H4 (cell line): ENCODE data around the gene CMKLR1. TPM values are rescaled to one million over a fixed set of nuclear protein-coding genes. Genes with fewer than 3 reads are reported as not detected.

Experiments used
- DNase-seq: peaks from one replicate; pipeline ENCODE4 v3.0.0-alpha.2; 2015; ENCODE audit warnings: low spot score
- total RNA-seq: library from RNA; depleted of rRNA; stranded (reverse); fragments of >200 nt; shearing (Covaris generic); gene quantifications from 2 replicates; pipeline ENCODE4 v1.2.3, GENCODE V29; 2014

Gene CMKLR1
- total RNA-seq, 1 experiment from 2014 or later = 1.6 TPM

DNA sequence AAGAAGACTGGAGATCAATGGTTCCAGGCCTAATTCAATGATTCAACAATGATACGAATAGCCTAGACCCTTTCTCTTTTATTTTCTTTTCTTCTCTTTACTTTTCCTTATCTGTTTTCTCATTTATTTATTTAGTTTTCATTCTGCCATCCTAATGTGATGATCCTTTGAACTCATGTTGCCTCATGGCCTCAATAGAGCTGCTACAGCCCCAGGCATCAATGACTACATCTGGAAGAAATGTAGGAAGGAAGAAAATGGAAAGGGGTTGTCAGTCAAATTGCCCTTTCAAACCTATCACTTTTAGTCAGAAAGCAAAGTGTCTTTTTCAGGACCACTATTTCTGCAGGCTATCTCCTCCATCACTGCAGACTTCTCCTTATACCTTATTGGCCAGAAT, 69.9 kb downstream of the CMKLR1 start:
- DNase-seq = no peak

GRCh38 chr12:108268397-108268796, 70.7 kb downstream of the CMKLR1 start:
- no peak for DNase-seq

DNA sequence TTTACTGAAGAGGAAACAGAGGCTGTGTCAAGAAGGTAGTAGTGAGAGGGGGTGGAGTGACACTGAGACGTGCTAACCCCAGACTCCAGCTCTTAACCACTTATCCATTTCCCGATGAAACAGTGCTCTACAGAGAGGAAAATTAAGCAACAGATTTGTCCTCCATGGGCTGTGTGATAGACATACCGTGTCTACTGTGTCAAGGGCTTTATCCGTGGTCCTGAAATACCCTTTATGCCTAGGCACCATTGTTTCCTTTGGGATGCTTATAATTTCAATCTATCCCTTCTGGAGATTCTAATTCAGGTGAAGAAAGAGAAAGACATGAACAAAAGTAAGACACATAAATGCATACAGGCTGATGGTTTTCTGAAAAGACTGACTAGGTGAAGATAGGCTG, 71.7 kb downstream of the CMKLR1 start:
- DNase-seq = no peak

GRCh38 chr12:108266131-108266530, 73.0 kb downstream of the CMKLR1 start:
- no peak for DNase-seq

GRCh38 chr12:108265505-108265904, 73.6 kb downstream of the CMKLR1 start:
- no peak for DNase-seq

DNA sequence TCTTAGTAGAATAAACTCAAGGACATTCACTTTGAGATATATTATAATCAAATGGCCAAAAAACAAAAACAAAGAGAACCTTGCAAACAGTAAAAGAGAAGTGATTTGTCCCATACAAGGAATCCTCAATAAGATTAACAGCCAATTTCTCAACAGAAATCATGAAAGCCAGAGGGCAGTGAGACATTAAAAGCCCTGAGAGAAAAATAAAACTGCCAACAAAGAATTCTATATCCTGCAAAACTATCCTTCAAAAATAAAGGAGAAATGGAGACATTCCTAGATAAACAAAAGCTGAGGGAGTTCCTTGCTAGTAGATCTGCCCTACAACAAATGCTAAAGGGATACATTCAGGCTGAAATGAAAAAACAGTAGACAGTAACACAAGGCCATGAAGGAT, 78.1 kb downstream of the CMKLR1 start:
- DNase-seq = no peak

DNA sequence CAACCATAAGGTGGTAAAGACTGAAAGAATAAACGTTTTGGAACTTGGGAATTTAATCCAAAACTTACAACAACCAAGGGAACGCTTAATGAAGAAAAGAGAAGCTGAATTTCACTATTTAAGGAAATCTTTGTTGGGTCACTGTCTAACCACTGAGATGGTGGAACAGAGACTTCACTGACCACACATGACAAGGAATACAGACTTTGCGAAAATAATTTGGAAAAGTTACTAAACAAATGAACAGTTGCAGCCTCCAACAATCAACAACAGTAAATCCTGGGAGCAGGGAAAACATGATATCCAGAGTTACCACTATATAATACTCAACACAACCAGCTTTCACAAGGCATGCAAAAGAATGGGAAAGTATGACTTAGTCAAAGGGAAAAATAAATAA, 79.1 kb downstream of the CMKLR1 start:
- DNase-seq = no peak

DNA sequence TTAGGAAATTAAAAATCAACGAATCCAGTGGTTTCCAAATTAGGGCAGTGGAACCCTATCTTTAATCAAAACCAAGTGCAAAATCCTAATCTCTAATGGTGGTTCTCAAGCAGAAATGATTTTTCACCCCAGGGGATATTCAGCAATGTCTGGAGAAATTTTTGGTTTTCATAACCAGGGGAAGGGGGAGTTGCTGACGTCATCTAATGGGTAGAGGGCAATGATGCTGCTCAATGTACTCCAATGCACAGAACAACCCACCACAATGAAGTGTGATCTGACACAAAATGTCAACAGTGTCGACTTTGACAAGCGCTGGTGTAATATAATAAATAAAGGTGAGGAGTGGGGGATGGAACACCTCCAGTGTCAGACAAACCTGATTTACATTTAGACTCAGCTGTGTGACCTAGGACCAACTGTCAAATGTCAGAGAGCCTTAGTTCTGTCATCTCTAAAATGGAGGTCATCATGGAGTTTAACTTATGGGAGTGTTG, 81.5 kb downstream of the CMKLR1 start:
- DNase-seq = no peak

DNA sequence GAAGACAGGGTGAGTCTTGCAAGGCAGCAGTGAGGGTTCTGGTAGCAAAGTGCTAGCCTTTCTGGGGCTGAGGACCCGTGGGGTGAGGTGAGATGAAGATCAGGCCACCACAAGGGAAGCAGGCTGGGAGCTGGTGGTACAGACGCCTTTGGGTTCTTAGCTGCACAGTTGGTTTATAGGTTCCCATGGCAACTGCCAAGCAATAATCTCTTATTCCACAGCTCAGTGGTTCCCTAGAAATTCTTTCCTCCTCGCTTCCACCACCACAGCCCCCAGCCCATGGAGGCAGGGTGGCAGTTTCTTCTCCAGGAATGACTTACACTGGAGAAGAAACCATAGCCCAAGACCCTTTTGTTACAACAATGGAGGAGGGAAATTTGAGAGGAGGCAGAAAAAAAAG, 82.1 kb downstream of the CMKLR1 start:
- no peak for DNase-seq

GRCh38 chr12:108255252-108255602, 83.9 kb downstream of the CMKLR1 start:
- no peak for DNase-seq

GRCh38 chr12:108254517-108255251, 84.4 kb downstream of the CMKLR1 start:
- no peak for DNase-seq

- DNase-seq = no peak
Measured at GRCh38 chr12:108254030-108254429, 85.1 kb downstream of the CMKLR1 start.

DNA sequence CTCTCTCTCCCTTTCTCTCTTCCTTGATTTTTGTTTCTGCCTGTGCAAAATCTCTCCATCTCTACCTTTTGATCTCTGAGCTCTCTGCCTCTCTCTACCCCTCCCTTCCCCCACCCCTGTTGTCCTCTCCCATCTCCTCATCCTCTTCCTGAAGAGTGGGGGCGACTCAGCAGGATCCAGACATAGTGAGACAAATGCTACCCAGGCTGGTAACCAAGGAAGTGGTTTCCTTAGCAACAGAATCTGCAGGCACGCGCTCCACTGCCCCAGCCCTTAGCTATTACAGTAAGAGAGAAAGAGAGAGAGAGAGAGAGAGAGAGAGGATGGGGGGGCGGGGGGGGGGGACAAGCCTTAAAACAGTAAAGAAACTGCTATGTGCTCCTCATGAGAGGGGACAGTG, 85.6 kb downstream of the CMKLR1 start:
- peak; percentile 32 for DNase-seq

- DNase-seq = no peak
Measured at GRCh38 chr12:108252523-108252922, 86.6 kb downstream of the CMKLR1 start.

DNA sequence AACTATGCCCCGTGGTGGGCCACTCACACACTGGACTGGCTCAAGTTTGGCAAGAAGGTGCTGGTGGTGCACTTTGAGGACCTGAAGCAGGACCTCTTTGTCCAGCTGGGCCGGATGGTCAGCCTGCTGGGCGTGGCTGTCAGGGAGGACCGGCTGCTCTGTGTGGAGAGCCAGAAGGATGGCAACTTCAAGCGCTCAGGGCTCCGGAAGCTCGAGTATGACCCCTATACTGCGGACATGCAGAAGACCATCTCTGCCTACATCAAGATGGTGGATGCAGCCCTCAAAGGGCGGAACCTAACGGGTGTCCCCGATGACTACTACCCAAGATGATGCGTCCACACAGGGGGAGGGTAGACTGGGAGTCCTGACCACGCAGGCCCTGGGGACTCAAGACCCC, 91.1 kb downstream of the CMKLR1 start:
- DNase-seq = no peak

- no peak for DNase-seq
Measured at GRCh38 chr12:108247130-108247529, 92.0 kb downstream of the CMKLR1 start.

DNA sequence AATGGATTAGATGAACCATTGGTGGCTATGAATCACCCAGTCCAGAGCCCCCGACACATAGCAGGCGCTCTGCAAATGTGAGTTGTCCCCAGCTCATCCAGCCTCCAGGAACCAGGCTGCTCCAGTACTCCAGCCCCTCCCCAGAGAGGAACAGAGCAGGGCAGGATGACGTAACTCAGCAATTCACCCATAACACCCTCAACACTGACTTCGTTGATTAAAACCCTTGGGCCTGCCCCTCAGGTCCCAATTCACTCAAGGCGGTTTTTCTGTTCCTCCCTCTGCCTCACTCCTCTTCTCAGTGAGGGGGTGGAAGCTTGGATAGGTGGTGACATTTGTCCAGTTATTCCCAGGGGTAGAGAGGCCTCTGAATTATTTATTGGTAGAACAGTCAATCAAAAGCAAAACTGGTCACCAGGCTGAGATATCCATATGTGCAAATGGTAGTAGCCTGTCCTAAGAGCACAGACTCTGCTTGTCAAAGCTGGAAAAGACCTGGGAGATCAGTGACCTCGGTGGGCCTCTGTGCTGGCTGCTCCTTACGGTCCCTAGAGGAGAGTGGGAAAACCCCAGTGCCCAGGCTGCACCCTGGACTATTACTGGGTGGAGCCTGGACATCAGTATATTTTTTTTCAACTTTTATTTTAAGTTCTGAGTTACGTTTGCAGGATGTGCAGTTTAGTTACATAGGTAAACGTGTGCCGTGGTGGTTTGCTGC, 97.0 kb downstream of the CMKLR1 start:
- DNase-seq = peak; percentile 21

GRCh38 chr12:108240928-108241327, 98.2 kb downstream of the CMKLR1 start:
- no peak for DNase-seq

GRCh38 chr12:108240027-108240785, 98.9 kb downstream of the CMKLR1 start:
- DNase-seq = no peak

DNA sequence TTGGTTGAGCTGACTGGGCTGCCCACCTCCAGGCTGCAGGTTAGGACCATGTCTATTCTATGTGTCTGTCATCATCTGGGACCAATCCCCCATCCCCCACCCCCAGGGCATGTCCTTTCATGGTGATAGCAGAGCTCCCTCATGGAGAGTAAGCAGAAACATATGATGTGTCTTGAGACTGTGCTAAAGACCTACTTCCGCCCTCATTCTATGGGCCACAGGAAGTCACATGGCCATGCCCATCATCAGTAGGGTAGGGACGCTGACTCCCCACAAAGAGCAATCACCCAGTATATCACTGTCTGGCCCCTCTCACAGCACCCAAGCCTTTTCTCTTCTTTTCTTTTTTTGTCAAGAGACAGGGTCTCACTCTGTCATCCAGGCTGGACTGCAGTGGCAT, 99.7 kb downstream of the CMKLR1 start:
- no peak for DNase-seq

GRCh38 chr12:108238474-108238873, 100.6 kb downstream of the CMKLR1 start:
- no peak for DNase-seq
